NCI-H774 (cell line): Measurements from ENCODE around the gene LHCGR.
A peak's percentile ranks its signal among the peaks of the same experiment; 100 is the strongest.
"Not testable (repeated sequence)": the region's sequence is repeated elsewhere in the genome, so short reads cannot be mapped to it uniquely, and the experiment has no call there.

ENCODE experiments used
- DNase-seq: peaks from one replicate; lab custom pipeline; 2025; lab: John Stamatoyannopoulos, UW

The LHCGR gene

GRCh38 chr2:48739236-48739635, 16.3 kb downstream of the LHCGR start:
- not testable (repeated sequence) for DNase-seq

DNA sequence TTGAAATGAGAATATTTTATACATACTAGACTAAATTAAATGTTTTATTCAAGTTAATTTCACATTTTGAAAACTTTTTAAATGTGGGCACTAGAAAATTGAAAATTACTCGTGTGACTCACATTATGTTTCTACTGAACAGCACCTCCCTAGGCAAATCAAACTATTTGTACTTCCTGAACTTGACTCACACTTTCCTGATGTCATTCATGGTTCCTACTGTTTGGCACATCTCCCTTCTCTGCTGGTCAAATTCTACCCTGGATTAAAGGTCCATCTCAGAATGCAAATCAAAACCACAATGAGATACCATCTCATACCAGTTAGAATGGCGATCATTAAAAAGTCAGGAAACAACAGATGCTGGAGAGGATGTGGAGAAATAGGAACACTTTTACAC, 16.7 kb downstream of the LHCGR start:
- DNase-seq = no peak

DNA sequence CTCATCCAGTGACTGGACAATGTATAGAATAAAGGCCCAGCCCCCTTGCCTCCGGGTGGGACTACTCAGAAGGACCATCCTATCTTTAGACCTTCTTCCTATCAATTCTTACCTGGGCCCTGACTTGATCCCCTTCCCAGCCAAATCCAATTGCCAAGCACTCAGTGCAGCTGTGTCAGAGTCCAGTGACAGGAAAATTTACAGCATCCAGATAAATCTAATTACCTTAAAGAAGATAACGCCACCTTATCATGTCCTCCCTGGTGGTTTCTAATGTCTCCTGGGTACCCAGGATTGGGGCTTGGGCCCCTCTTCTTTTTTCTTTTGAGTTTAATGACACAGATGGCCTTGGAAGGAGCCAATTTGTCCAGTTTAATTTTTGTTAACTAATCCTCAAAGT, 19.3 kb downstream of the LHCGR start:
- DNase-seq = no peak

- DNase-seq = no peak
Measured at GRCh38 chr2:48734576-48735303, 20.8 kb downstream of the LHCGR start.

DNA sequence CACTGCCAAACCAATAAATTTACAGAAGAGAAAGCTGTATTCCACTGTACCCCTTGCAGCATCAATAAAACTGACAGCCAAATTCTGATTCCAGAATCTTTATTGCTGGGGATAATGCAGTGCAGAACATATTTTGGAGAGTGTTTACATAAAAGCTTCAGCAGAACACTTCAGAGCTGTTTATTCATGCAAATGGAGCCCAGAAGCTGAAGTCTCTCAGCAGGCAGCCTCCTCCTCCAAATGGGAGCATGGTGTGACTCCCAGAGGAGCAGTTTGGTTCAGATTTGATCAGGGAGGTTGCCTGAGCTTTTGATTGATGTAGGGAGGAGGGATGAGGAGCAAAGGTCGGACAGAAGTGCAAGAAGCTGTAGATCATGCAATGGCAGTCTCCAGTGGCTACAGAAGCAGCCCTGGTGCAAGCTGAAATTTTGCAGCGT, 22.4 kb downstream of the LHCGR start:
- peak; percentile 26 for DNase-seq

GRCh38 chr2:48728840-48729239, 26.7 kb downstream of the LHCGR start:
- no peak for DNase-seq

DNA sequence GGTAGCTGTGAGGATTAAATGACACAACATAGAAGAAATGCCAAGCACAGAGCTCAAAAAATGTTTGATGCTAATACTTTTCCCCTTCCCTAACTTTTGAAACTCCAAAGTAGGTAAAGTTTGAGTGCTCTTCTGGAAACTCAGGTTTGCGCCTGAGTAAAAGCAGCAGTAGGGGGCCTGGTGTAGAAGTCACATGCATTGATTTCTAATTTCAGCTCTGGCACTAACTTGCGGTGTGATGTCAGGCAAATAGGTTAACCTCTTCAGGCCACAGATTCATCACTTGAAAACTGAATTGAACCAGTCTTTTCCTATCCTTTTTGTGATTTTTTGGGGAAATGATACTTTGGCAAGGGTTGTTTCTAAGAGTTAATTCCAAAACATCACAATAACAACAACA, 27.2 kb downstream of the LHCGR start:
- no peak for DNase-seq

GRCh38 chr2:48727560-48727959, 28.0 kb downstream of the LHCGR start:
- no peak for DNase-seq

DNA sequence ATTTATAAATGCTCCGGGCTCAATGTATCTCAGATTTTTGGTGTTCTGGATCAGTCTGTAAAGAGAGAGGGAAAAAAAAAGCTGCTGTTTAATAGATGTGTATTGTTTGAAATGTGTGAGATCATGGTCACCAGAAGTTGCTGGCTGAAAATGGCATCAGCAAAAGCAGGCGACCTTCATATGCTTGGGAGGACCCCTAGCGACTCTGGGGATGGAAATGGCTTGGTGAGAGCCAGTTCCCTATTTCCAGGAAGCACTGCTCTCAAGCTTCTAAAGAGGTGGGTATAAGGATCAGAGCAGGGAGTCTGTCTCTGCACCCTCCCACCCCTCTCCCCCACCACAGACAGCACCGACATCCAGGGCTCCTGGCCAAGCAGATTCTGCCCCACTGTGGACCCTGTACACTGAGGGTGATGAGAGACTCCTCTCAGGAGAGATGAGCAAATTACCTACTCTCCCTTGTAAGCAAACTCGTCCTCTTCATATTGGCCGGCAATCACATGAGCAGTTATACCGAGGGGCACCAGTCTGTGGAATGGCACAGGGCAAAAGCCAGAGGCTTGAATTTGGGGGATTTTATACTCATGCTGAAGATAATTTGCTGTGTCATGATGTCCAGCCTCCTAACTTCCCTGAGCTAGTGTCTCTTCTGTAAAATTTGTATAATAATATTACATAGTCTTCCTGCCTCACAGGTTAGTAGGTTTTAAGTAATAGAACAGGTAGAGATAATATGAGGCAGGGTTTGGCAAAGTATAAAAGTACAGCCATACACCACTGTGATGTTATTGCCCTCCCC, 29.6 kb downstream of the LHCGR start:
- no peak for DNase-seq

GRCh38 chr2:48724278-48724677, 31.2 kb downstream of the LHCGR start:
- DNase-seq = no peak

GRCh38 chr2:48723129-48723528, 32.4 kb downstream of the LHCGR start:
- no peak for DNase-seq

DNA sequence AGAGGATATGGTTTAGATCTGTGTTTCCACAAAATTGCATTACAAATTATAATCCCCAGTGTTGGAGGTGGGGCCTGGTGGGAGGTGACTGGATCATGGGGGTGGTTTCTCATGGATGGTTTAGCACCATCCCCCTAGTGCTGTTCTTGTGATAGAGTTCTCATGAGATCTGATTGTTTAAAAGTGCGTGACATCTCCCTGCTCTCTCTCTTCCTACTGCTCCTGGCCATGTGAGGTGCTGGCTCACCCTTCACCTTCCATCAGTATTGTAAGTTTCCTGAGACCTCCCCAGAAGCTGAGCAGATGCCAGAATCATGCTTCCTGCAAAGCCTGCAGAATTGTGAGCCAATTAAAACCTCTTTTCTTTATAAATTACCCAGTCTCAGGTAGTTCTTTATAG, 33.1 kb downstream of the LHCGR start:
- DNase-seq = no peak

GRCh38 chr2:48721158-48721557, 34.4 kb downstream of the LHCGR start:
- DNase-seq = no peak

GRCh38 chr2:48719480-48720177, 35.9 kb downstream of the LHCGR start:
- DNase-seq = peak; percentile 51

DNA sequence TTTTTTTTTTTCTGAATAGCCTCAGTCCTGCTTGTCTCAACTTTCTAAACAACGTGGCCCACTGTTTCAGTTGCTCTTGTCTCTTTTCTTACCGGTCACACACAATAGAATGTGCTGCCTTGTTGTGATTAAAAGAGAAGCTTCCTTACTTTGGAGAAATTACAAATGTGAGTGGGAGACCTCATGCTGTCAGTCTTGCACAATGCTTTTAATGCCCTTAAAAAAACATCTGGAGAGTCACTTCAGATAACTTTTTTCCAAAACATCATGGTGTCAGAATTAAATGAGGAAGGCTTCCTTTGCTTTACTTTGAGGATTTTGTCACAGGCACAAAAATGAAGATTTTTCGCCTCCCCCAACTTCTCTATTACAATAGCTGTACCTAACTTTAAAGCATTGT, 37.7 kb downstream of the LHCGR start:
- no peak for DNase-seq

DNA sequence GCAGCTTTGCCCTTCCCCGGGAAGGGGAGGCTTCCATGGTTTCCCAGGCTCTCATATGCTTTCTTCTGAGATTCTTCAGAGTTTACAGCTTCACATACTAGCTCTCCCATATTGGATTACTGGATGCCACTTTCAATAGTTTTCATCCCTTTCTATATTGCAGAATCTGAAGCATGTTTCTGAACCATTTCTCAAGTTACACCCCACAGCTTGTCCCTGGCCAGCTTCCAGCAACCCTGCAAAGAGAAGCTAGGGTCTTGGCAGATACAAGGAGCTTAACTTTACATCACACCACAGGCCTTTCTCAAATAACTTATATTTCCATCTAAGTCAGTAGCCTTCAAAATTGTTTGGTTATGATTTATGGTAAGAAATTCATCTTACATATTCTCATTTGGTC, 39.6 kb downstream of the LHCGR start:
- no peak for DNase-seq

- DNase-seq = no peak
Measured at GRCh38 chr2:48715042-48715899, 40.3 kb downstream of the LHCGR start.

DNA sequence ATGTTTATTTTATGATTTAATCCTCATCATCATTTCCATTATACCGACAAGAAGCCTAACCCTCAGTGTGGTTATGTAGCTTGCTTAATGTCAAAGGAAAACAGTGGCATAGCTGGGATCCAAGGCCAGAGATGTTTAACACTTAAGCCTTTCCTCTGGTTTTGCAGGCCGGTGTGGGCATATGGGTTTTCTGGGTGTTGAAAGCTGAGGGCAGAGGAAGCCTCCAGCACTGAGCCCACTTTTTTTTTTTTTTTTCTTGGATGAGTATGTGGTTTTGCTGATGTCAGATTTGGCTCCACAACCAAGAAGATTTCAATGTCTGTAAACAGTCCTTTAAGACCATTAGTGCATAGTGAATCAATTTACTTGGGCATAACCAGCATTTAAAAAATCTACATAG, 41.3 kb downstream of the LHCGR start:
- no peak for DNase-seq

- DNase-seq = no peak
Measured at GRCh38 chr2:48713647-48714046, 41.9 kb downstream of the LHCGR start.

DNA sequence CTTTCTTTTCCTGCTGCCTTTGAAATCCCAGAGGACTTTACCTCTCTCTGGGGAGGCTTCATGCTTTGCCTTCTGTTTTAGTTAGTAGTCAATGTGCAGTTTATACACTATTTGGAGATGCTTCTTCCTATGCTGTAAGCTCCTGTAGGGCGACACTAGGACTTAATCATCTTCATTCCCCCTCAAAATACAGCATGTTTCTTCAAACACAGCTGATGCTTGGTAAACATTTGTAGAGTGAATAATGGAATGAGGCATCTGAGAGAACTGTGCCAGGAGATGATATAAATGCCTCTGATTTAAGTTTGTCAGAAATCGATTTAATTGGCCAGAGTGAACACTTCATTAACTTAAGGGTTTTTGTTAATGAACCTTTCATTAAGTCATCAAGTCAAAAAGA, 43.4 kb downstream of the LHCGR start:
- no peak for DNase-seq

DNA sequence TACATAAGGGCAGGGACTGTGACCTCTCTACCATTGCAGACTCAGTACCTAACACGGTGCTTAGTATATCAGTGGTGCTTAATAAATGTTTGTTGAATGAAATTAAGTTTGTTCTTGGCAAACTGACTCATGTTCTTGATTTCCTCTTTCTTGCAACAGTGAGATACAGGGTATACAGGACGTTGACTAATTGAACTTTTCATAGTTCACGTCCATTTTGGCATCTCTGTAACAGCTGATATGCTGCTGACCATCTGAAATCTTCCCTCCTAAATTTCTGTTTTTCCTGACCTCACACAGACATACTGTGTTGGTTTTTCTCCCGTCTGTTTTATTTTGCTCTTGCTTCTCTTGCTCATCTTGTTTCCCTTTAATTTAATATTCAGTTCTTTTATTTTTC, 44.2 kb downstream of the LHCGR start:
- no peak for DNase-seq
